Midbrain (tissue), 1 donor: Measurements from ENCODE around the gene TAS1R1.
"Not testable (repeated sequence)": the region's sequence is repeated elsewhere in the genome, so short reads cannot be mapped to it uniquely, and the experiment has no call there.

Source experiments
- DNase-seq: peaks from one replicate; lab custom pipeline; 2025; lab: John Stamatoyannopoulos, UW

TAS1R1 gene

DNA sequence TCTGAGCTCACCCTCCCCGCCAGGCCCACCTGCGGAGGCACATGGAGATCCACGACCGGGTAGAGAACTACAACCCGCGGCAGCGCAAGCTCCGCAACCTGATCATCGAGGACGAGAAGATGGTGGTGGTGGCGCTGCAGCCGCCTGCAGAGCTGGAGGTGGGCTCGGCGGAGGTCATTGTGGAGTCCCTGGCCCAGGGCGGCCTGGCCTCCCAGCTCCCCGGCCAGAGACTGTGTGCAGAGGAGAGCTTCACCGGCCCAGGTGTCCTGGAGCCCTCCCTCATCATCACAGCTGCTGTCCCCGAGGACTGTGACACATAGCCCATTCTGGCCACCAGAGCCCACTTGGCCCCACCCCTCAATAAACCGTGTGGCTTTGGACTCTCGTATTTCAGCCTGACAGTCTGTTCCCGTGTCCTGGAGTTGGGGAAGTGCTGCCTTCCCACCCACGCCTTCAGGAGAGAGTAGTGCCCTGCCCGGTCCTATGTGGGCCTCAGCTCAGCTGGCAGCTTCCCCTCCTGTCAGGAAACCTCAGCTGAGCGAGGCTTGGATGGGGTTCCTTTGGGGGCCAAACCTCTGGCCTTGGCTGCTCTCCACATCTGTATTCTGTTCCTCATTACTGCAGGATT, 33.9 kb downstream of the TAS1R1 start:
- DNase-seq, result no peak

DNA sequence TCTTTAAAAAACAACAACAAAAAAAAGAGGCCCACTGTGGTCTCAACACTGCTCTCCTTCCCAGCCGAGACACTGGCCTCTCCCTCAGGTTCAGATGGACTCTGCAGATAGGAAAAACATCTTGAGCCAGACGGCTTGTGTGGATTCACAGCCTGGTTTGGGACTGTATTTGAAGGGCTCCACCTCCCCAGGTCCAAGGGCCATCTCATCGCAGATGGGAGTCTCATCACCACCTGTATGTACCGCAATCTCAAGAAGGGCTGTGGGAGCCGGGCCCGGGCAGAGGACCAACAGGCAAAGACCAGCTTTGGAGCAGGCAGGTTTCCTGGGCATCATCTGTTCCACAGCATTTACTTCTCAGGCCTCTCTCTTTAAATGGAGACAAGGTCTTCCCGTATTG, 34.9 kb downstream of the TAS1R1 start:
- DNase-seq, result no peak

DNA sequence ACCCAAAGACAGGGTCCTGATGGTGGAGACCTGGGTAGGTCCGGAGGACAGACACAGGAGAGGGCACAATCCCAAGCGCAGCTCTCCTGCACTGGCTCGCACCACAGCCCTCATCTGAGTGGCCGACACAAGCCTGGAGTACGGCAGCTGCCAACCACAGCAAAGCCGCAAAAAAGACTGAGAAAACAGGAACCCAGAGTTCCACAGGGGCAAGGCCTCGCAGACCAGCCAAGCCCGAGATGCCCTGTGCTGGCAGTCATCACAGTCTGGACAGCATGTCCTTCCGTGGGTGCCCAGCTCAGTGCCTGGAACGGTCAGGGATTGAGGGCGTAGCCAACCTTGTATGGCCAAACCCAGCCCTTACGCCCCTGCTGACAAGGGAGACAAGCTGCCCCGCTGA, 36.1 kb downstream of the TAS1R1 start:
- peak; percentile 11 for DNase-seq

DNA sequence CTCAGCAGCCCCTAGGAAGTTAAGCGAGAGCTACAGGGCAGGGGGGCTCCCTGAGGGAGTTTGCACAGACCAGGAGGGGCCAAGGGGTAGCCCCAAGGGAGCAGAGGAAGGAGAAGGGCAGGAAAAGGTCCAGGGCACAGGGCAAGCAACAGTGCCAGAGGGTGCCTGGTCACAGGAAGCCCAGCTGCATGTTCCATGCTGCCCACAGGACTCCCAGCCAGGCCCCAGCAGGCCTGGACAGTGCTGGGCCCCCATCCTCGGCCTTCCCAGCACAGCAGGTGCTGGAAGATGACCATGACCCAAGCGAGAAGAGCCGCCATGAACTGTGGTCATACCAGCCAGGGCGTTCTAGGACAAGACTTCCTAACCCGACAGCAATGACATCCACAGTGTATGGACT, 36.5 kb downstream of the TAS1R1 start:
- DNase-seq, result no peak

DNA sequence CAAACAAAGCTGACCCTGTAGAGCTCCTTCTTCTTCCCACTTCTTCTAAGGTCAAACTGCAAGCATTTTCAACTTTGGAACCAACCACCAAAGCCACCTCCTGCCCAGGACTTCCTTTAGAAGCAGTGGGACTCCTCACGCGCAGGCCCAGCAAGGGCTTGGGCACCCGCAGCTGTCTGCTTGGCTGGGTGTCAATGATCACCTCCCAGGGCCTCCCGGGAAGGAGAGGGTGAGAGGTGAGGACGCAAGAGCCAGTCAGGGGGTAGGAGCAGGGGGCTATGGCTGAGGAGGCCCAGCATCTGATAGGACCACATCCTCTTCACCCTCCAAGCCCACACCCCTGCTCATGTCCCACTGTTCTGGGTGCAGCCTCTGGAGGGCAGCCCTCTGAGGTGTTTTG, 37.3 kb downstream of the TAS1R1 start:
- no peak for DNase-seq

DNA sequence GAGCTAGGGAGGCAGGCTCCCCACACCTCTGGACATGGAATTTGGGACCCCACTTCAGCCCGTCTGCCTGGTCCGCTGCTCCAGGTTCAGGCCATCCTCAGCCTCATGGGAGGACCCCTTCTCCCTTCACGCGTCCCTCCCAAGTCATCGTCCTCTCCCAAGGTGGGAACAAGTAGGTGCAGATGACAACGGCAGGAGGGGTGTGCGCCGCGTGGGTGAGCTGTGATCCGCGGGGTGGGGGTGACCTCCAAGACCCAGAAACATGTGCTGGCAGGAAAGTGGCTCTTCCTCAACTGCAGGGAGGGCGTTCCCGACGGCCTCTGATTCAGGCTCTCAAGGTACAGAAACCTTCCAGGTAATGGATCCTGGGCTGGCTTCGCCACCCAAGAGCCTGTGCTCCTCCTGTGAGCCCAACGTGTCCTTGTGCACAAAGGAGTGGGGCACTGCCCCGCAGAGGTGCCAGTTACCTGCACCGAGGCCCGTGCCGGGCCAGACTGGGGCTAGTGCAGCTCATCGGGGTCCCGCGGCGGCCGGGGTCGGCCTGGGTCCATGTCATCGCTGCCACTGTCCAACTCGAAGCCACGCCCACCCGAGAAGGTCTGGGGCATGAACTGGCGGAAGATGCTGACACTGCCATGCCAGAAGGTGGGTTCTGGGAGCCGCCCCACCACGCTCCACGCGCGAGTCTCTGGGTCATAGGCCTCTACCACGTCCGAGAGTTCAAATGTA, 37.9 kb downstream of the TAS1R1 start:
- no peak for DNase-seq

DNA sequence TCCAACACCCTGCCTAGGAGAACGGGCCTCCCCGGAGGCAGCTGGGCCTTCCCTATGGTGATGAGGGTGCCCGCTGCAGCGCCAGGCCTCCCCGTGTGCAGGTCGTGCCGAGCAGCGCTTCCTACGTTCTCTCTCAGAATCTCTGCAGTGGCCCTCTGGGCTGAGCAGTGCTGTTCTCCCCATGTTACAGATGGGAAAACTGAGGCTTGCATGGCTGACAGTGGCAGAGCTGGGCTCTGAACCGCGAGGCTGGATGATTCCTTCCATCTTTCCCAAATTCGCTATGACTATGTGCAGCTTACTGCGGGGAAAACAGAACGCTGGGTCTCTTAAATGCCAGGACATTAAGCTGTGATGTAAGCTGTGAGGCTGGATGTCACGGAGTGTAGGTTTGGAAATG, 38.7 kb downstream of the TAS1R1 start:
- no peak for DNase-seq

DNA sequence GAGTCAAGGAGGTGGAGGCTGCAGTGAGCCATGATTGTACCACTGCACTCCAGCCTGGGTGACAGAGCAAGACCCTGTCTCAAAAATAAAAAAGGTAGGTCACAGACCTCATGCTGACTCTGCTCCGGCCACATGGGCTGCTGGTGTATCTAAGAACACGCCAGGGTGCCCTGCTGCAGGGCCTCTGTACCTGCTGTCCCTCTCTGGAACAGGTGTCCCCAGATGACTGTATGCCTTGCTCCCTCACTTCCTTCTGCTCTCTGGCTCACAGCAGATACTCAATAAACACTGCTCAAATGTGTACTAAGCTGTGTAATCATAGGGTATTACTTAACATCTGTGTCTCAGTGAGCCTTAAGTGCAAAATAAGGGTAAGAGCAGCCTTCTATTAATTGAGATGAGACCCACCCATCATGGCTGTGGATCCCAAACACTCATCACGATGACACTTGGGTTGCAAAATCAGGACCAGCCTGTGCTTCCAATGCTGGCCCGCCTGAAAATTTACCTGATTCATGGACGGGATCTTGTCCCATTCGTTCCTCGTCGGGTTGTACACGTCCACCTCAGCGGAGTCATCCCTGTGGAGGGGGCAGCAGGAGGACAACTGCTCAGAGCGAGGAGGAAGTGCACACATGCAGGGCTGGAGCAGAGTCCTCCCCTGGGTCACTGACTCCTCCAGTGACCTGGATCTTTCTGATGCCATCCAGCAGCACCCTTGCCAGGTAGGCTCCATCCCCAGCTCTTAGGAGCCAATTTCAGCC, 40.1 kb downstream of the TAS1R1 start:
- no peak for DNase-seq

DNA sequence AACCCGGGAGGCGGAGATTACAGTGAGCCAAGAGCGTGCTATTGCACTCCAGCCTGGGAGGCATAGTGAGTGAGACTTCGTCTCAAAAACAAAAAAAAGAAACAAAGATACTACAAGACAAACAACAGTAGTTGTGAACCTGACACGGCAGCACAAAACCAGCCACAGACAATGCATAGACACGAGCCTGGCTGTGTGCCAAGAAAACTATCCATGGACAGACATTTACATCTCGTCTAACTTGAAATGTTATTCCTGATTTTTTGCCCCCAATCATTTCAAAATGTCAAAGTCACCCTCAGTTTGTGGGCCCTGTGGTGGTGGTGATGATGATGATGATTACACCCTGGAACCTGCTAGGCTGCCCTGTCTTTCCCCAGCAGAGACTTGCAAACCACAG, 41.2 kb downstream of the TAS1R1 start:
- no peak for DNase-seq

DNA sequence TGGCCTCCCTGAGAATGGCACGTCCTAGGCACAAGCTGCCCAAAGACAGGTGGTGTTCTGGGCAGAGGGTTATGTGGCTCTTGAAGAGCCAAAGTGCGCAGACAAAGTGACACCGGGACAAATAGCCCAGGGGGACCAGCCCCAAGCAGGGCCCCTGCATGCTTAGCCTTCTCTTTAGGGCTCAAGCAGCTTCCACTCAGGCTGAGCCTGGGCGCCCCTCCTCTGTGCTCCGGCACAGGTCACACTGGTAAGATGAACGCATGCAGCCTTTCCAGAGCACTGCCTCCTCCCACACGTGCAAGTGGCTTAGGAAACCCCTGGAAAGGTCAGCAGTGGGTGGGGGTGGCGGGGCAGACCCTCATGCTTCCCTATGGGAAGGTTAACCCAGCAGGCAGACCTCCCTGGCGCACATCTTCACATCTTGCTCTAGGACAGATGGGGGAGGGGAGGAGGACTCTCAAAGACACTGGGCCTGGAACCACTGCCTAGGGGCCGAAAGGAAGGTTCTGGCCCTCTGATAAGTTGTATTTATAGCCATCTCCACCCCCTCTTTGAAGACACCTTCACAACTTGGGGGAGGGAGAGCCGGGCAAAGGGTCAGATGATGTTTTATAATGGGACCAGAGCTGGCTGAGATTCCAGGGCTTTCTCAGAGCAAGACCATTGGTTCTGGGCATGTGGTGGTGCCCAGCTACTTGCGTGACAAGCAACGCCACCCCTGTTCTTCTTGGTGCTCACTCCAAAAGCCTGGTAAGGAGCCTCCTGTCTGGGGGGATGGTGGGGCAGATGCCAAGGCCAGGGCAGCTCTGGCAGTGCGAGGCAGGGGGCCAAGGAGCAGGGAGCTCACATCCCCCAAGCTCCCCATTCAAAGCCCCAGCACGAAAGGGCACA, 42.0 kb downstream of the TAS1R1 start:
- DNase-seq, result no peak

DNA sequence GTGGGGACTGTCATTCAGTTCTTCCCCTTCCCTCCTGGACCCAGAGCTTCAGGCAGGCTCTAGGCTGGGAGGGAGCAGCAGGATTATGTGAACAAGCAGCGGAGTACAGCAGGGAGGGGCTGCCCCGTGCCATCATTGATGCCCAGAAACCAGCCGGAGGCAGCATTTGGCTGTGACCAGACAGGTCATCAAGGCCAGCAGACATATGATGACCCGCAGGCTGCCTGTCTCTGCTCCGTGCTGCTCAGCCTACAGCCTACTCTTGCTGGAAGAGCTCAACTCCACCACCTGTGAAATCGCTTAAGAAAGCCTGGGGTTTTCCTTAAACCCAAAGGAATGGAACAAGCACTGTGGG, 42.6 kb downstream of the TAS1R1 start:
- no peak for DNase-seq

DNA sequence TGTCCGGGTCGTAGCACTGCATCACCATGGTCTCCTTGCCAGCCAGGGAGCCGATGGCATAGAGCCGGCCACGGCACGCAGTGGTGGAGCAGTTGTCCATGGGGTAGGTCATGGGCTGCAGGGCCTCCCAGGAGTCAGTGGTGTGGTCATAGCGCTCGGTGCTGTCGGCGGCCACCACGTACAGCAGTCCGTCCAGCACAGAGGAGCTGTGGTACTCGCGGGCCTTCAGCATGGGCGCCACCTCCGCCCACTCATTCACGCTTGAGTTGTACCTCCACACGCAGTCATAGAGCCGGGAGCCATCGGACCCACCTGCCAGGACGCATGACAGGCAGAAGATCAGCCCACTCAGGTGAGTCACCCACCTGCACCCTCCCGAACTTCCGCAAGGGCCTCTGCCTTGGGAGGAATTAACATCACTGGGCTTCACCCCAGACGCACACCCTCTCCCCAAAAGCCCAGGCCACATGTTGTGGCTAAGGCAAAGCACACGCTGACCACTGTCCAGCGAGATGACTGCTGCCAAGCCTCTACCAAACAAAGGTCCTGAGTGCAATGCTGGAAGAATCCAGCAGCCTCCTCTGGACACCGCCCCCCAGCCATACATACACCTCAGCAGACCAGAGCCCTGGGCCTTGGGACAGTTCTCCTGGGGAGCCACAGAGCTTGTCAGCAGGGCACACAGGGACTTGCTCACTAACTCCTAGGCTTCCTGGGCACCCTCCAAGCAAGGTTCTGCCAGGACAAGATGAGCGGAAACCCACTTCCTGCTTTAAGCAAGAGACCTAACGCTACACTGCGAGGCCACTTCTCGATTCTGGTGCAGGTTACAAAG, 44.3 kb downstream of the TAS1R1 start:
- no peak for DNase-seq

DNA sequence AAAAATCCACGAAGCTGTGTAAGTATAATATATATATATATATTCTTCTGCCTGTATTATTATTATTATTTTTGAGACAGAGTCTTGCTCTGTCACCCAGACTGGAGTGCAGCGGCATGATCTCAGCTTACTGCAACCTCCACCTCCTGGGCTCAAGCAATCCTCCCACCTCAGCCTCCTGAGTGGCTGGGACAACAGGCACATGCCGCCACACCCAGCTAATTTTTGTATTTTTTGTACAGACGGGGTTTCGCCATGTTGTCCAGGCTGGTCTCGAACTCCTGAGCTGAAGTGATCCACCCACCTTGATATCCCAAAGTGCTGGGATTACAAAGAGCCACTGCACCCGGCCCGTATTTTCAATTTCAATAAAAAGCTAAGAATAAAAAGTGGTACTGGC, 44.9 kb downstream of the TAS1R1 start:
- not testable (repeated sequence) for DNase-seq

DNA sequence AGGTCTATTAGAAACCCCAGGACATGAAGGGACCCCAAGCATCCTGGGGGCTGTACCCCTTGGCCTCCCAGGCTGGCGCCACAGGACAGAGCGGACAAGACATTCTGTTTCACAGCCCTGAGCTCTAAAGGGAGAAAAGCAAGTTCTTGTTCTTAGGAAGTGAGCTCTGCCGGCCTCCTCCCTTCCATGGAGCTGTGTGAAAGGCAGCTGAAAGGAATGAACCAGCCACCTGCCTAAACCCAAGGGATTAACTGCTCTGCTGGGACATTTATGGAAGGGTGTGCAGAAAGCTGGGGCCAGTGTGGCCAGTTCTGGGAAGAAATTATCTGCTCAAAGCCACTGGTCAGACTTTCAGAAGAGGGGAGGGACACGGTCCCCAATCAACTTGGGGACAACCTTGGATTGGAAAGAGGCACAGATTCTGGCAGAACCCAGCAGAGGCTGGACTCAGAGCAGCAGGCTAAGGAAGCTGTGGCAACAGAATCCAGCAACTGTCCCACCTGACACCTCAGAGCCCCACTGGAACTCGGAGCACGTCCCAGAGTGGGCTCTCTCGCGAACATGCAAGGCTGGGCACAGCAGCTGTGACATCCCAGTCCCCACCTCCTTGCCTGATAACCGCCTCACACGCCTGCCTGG, 45.4 kb downstream of the TAS1R1 start:
- no peak for DNase-seq

DNA sequence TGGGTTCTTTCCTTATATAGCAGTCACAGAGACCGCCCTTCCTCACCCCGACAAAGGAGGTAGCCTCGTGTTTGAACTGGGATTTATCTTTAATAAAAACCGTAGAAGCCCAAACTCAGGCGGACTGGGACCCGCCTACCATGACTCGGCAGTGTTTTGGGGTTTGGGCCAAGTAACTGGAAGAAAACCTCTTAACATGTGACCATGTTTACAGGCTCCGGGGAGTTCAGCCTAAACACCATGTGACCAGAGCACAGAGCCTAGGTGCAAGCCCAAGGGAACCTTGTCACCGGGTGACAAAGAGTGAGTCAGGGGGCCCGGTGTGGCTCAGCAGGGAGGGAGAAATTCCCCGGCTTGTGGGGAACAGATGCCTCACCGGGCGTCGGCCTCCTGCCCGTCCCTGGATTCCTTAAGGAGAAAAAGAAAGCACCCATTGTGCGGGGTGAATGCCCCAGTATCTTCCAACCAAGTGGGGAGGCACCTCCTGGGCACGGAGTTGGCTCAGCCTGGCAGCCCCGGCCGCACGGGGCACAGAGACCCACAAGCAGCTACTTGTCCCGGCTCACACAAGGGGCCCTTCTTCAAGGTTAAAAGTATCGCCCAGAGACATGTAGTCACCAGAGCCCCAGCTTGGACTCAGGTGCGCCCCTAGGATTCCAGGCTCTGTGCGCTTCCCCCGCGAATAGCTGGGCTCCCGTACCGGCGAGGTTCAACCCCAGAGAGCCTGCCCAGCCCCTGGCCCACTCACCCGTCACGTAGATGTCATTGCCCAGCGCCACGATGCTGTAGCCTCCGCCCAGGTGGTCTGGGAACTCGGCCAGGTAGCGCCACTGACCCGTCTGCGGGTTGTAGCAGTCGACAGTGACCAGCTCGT, 46.2 kb downstream of the TAS1R1 start:
- DNase-seq, result peak; percentile 82

DNA sequence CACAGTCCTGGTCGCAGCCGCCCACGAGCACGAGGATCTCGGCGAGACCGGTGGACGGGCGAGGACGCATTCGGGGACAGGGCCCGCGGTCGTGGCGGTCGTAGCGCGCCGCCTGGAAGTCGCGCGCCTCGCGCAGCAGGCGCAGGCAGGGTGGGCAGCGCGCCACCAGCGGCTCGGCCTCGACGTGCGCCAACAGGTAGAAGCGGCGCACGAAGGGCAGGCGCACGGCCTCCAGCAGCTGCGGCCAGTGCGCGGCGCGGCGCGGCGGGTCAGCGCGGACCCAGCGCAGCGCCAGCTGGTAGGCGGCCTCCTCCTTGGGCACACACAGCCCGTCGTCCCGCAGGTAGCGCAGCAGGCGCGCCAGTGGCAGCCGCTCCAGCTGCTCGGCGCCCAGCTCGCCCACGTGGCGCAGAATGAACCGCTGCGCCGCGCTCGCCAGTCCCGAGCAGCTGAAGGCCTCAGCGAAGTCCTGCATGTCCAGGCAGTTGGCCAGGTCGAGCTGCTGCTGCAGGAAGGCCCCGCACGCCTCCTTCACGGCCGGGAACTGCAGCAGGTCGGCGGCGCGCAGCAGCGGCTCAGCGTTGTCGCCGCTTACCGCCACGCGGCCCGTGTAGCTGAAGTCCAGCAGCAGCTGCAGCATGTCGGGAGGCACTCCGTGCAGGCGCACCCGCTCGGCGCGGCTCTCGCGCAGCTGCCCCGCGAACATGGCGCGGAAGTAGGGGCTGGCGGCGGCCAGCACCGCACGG, 47.0 kb downstream of the TAS1R1 start:
- DNase-seq, result peak; percentile 38

DNA sequence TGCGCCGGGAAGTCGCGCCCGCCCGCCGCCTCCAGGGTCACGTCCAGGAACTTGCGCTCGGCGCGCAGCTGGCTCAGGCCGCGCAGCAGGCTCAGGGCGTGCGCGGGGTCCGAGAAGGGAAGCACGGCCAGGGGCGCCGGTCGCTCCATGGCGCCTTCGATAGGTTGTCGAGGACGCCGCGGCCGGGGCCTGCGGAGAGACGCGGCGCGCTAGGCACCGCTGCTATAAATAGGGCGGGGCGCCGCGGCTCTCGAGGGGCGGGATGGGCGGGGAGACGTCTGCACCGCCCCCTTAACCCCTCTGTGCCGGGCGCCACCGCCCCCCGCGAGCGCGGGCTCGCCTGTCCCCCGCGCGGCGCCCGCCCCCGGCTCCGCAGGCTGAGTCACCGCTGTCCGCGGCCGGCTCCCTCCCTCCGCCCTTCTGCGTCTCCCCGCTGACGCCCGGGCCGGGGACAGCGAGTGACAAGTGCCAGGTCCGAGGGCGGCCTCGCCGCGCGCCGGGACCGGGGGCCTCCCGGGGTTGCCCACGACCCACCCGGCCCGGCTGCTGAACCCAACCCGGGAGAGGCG, 47.6 kb downstream of the TAS1R1 start, which contains the start of gene KLHL21:
TSS of gene KLHL21 (minus strand) at position 201 of the 569 bp plus-strand sequence. CDS start at position 149, 52 bp downstream.
- DNase-seq, result peak; percentile 93

DNA sequence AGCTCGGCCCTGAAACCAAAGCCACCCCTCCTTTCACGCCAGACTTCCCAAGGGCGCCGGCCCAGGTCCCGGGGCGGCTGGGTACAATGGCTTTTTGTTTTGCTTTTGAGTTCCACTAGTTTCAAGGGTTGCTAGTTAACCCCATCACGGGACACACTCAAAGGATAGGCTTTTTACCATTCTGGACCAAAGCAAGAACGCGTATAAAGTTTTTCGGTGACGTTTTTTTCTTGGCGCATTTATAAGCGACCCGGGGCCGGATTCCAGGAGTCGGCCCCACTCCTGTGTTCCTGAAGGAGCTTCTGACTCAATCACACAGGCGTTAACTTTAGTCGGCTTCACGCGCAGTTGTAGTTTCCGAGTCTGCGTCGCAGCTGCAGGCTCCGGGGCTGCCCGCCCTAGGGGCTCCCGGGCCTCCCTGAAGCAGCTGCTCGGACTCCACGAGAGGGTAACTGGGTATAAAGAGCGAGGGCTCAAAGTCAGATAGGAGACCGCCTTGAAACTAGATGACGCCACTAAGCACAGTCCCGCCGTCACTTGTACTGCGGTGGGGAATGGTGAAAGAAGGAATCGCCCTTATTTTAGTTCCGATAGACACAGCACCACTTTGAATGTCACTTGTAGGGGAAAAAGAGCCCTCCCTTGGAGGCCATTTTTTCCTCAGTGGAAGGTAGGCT, 48.3 kb downstream of the TAS1R1 start:
- peak; percentile 93 for DNase-seq
